GM13976 (cell line): ENCODE data around the gene AMZ1.

Experiments
- DNase-seq: peaks from one replicate; pipeline ENCODE4 v3.0.0; 2012; ENCODE audit warnings: low spot score
- in situ Hi-C: fragments of 300-500 bp; cut with MboI; formaldehyde crosslinking; loops from one replicate; pipeline ENCODE4 v1.12.0; 2022; ENCODE audit warnings: low sequenced_read_pairs, mixed read lengths, inconsistent platforms; ENCODE audit not compliant: unreplicated experiment
- TF ChIP-seq, protein P1 (sequence below): IDR thresholded peaks from 2 replicates; pipeline ENCODE4 v1.5.1; 2012; ENCODE audit warnings: borderline replicate concordance, mild to moderate bottlenecking; ENCODE audit not compliant: insufficient read depth; ENCODE audit errors: extremely low read depth, missing control alignments, control extremely low read depth

AMZ1 gene

DNA sequence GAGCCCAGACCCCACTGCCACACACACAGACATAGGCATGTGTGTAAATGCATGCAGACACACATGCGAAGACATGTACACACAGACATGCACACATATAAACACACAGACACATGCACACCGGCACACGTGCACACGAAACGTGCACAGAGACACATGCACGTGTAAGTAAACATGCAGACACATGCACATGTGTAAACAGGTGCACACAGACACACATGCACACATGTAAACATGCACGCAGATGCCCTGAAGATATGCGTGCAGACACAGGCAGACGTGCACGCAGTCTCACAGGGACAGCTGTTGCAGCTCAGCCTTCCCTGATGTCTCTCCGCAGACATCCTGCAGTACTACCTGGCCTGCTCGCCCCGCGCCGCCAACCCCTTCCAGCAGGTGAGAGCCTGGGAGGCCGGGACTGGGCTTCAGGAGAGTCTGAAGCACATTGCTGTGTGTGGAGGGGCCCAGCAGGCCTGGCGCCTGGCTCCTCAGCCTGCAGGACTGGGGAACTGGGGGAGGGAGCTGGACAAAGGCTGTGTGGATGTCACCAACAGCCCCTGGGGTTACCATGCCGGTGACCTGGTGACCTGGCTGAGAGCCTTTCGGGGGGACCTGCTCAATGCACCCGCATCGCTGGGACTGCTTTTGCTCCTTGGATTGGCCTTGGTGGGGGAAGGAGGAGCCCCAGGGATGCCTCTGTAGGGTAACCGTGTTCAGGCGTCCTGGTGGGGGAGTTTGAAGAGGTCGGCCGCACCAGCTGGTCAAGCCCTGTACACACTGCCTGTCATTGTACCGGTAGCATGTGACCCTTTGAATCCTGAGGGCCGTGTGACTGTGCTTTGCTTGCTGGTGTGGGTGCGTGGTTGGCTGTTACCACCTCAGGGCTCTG is 35.9 kb upstream of the AMZ1 start:
- in situ Hi-C loops = no loop called here
- DNase-seq = no peak
- TF ChIP-seq, protein P1, sequence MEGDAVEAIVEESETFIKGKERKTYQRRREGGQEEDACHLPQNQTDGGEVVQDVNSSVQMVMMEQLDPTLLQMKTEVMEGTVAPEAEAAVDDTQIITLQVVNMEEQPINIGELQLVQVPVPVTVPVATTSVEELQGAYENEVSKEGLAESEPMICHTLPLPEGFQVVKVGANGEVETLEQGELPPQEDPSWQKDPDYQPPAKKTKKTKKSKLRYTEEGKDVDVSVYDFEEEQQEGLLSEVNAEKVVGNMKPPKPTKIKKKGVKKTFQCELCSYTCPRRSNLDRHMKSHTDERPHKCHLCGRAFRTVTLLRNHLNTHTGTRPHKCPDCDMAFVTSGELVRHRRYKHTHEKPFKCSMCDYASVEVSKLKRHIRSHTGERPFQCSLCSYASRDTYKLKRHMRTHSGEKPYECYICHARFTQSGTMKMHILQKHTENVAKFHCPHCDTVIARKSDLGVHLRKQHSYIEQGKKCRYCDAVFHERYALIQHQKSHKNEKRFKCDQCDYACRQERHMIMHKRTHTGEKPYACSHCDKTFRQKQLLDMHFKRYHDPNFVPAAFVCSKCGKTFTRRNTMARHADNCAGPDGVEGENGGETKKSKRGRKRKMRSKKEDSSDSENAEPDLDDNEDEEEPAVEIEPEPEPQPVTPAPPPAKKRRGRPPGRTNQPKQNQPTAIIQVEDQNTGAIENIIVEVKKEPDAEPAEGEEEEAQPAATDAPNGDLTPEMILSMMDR = no peak

GRCh38 chr7:2652736-2653060 is 35.3 kb upstream of the AMZ1 start:
- TF ChIP-seq, protein P1 = no peak
- in situ Hi-C loops = no loop called here
- DNase-seq = no peak

GRCh38 chr7:2654059-2654458 is 33.9 kb upstream of the AMZ1 start:
- DNase-seq = no peak
- in situ Hi-C loops = no loop called here
- TF ChIP-seq, protein P1 = no peak

- TF ChIP-seq, protein P1 = no peak
- in situ Hi-C loops = no loop called here
- no peak for DNase-seq
These were observed 32.0 kb upstream of the AMZ1 start for GRCh38 chr7:2655870-2656614.

GRCh38 chr7:2657208-2657607 is 30.8 kb upstream of the AMZ1 start:
- in situ Hi-C loops = no loop called here
- TF ChIP-seq, protein P1 = no peak
- no peak for DNase-seq

DNA sequence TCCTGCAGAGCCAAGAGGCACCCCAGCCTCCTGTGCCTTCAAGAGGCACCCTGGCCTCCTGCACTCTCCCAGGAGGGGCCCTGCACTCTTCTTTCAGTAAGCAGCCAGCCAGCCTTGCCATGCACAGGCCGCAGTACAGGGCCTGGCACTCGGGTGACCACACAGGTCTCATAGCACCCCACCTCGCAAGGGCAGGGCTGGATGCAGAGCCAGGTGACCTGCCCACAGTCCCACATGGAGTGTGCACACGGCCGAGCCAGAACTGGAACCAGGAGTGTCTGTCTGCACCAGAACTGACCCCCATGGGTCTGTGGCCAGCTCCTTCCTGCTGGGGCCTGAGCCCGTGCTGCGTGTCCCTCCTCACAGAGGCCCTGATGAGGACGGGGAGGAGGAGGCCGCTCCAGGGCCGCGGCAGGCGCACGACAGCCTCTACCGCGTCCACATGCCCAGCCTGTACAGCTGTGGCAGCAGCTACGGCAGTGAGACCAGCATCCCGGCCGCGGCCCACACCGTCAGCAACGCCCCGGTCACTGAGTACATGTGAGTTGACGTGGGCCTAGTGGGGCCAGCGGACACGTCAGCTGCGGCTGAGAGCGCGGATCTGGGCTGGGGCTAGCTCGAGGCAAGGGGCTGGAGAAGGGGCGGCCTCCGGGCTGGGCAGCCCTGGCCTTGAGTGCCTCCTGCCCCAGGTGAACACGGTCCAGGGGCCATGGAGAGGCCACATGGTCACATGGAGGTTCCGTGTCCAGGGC is 29.9 kb upstream of the AMZ1 start:
- TF ChIP-seq, protein P1 = no peak
- DNase-seq = no peak
- in situ Hi-C loops = no loop called here
